ENCODE results near the gene MPHOSPH9.

The MPHOSPH9 gene, protein sequence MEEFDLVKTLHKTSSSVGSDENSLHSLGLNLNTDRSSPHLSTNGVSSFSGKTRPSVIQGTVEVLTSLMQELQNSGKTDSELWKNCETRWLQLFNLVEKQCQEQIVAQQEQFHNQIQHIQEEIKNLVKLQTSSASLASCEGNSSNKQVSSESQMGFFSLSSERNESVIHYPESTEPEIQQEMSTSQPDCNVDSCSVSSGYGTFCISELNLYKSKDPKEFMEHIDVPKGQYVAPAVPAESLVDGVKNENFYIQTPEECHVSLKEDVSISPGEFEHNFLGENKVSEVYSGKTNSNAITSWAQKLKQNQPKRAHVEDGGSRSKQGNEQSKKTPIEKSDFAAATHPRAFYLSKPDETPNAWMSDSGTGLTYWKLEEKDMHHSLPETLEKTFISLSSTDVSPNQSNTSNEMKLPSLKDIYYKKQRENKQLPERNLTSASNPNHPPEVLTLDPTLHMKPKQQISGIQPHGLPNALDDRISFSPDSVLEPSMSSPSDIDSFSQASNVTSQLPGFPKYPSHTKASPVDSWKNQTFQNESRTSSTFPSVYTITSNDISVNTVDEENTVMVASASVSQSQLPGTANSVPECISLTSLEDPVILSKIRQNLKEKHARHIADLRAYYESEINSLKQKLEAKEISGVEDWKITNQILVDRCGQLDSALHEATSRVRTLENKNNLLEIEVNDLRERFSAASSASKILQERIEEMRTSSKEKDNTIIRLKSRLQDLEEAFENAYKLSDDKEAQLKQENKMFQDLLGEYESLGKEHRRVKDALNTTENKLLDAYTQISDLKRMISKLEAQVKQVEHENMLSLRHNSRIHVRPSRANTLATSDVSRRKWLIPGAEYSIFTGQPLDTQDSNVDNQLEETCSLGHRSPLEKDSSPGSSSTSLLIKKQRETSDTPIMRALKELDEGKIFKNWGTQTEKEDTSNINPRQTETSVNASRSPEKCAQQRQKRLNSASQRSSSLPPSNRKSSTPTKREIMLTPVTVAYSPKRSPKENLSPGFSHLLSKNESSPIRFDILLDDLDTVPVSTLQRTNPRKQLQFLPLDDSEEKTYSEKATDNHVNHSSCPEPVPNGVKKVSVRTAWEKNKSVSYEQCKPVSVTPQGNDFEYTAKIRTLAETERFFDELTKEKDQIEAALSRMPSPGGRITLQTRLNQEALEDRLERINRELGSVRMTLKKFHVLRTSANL

DNA sequence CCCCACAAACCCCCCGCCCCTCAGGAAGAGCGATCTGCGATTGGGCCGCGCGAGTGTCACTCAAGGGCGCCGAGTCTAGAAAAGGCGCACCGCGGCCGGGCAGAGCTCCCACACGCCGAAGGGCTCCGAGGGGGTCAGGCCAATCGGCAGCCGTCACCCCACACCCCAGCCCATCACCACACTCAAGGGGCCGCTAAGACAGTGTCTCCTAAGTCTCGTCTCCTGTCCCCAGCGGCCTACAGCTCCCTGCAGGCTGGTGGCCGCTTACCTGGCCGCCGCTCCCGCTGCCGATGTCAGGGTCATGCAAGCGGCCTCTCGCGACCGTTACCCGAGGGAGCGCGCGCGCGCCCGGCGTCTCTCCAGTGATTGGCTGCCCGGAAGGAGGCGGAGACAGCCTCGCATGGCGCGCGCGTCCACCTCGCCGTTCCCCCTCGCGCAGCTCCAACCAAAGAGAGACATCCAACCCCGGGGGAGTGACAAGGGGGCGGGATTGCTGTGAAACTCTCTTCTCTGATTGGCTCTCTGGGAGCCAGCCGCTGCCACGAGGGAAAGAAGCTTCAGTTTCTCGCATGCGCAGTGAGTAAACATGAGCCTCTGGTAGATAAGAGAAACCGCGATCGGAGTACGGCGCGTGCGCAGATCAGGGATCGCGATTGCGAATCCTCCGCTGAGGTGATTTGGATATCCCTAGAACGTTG, at the start of gene MPHOSPH9, which contains the start of gene MTRFR:
TSS of gene MPHOSPH9 (minus strand) at position 335 of the 698 bp plus-strand sequence. CDS start 2,777 bp downstream, outside the sequence.
TSS of gene MTRFR (plus strand) at position 630 of the 698 bp plus-strand sequence. CDS start 20,239 bp downstream, outside the sequence.
- peak; percentile 98 for DNase-seq

DNA sequence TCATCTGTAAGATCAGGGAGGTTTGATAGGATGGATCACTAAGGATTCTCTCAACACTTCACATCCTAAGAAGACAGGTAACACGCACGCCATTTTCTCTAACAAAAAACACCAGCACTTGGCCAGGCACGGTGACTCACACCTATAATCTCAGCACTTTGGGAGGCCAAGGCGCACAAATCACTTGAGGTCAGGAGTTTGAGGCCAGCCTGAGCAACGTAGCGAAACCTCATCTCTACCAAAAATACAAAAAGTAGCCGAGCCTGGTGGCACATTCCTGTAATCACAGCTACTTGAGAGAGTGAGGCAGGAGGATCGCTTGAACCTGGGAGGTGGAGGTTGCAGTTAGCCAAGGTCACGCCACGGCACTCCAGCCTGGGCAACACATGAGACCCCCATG, 49.2 kb upstream of the MPHOSPH9 start:
- DNase-seq = no peak

GRCh38 chr12:123280971-123281370, 48.0 kb upstream of the MPHOSPH9 start:
- no peak for DNase-seq

GRCh38 chr12:123278101-123278627, 45.2 kb upstream of the MPHOSPH9 start:
- DNase-seq = no peak

GRCh38 chr12:123273166-123273565, 40.2 kb upstream of the MPHOSPH9 start:
- no peak for DNase-seq

DNA sequence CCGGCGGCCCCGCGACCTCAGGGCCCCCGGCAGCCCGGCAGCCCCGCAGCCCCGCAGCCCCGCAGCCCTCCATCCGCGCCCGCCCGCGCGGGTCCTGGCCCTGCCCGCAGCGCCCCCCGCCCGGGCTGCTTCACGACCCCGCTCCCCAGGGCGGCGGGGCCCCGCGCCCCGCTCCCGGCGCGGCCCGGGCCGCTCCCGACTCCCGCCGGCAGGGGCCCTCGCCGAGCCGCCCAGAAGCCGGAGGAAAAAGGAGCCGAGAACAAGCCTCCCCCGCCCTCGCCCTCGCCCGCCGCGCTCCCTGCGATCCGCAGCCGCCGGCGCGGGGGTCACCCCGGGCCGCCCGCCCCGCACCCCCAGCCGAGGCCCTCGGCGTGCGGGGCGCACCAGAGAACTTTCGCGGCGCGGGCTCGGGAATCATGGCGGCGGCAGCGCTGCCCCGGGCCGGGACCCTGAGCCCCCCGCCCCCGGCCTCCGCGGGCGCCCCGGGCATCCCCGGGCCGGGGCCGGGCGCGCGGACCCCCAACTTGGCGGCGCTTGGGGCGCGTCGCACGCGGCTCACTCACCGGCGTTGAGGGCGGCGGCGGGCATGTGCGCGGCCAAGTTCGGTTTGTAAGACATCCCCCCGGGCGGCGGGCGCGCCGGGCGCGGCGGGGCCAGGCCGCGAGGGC, 38.2 kb upstream of the MPHOSPH9 start:
- DNase-seq = peak; percentile 69

- DNase-seq = no peak
Measured at GRCh38 chr12:123270214-123271000, 37.5 kb upstream of the MPHOSPH9 start.

DNA sequence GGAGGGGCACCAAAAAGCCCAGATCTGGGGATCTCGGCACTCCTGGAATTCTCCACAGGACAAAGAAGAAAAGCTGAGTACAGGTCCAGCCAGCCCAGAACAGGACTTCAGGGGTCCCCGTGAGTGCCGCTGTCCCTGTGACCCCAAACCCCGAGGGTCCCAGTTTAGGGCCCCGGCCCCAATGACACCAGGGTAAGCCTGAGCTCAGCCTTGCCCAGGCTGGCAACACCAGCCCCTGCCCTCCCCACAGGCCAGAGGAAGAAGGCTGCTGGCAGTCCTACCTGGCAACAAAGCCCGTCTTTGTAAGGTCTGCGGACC, 36.9 kb upstream of the MPHOSPH9 start:
- no peak for DNase-seq

DNA sequence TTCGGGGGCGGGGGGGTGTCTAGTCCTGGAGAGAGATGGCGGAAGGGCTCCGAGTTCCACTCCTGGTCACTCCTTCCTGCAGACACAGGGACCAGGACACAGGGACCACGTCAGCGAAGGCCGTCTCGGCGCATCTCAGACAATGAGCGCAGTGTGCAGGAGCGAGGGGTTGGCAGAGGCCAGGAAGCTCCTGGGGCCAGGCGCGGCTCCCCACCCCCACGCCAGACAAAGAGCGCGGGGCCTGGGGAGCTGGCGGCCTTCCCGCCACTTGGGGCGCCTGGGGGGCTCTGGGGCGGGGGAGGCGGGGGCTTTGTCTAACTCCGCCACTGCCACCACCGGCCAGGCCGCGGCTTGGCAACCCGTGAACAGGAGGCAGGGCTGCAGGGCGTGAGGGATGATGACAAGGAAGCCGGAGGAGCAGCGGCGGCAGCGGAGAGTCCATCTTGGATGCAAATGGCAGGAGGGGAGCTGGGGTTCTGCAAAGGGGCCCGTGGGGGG, 36.5 kb upstream of the MPHOSPH9 start:
- no peak for DNase-seq

DNA sequence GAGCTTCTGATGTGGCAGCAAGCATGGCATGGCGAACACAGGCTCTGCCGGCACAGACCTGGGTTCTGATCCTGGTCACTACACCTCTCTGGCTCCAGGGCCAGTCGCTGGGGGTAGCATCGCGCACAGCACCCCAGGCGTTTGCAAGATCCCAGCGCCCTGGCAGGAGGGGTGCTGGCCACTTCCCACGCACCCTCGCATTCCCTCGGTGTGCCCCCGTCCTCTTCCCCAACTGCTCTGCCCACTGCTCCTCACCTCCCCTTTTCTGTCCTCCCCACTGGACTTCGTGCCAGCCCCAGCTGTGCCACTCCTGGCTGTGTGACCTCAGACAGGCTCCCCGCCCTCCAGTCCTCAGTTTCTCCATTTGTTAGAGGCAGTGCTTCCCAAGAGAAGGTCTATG, 35.9 kb upstream of the MPHOSPH9 start:
- DNase-seq = no peak

GRCh38 chr12:123267991-123268843, 35.3 kb upstream of the MPHOSPH9 start:
- no peak for DNase-seq

- no peak for DNase-seq
Measured at GRCh38 chr12:123267335-123267920, 34.5 kb upstream of the MPHOSPH9 start.

GRCh38 chr12:123266679-123267277, 33.8 kb upstream of the MPHOSPH9 start:
- no peak for DNase-seq

DNA sequence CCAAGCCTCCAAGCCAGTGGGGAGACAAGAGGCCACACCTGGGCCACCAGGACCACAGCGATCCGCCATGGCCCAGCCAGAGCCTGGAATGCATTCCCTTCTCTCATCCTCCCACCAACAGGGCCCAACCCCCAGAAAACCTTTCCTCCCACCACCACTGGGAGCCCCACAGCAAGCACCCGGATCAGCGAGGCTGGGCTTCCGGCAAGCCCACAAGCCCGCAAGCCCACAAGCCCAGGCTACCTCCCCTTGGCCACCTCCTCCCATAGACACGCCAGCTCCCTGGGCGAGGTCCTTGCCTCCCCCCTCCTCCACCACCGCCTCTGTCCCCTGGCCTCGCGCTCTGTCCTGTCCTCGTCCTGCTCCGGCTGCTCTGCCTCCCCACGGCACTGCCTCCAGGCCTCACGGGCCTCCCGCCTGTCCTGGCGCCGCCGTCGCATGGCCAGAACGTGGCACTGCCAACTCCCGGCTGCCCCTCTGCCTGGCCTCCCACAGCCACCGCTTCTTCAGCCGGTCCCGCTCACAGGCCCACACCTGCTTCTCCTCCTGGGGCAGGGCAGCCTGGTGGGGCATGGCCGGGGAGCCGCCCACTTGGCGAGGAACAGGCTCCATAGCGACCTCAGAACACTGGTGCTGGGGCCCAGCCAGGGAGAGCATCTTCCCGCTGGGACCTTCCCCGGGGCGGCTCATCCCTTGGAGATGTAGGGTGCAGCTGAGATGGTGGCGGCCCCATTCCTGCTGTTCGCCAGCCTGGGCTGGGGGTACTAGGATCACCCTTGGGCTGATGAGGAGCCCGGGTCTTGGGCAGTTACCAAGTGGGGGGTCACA, 33.1 kb upstream of the MPHOSPH9 start:
- no peak for DNase-seq

DNA sequence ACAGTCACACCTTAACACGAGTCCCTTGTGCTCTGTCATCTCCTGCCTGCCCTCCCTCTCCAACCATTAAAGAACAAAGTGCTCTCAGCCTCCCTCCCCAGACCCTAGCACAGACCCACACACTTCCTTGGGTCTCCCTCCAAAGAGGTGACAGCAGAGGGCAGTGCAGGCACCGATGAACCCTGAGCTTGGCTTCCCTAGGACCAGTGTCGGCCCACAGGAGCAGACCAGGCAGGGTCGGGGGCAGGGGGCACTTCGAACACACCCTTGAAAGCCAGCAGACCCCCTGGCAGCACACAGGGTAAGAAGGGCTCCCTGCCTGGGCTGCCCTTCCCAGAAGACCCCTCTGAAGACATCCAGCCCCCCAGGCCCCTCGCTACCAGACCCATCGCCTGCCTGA, 31.7 kb upstream of the MPHOSPH9 start:
- no peak for DNase-seq

GRCh38 chr12:123263196-123263817, 30.4 kb upstream of the MPHOSPH9 start:
- DNase-seq = no peak

DNA sequence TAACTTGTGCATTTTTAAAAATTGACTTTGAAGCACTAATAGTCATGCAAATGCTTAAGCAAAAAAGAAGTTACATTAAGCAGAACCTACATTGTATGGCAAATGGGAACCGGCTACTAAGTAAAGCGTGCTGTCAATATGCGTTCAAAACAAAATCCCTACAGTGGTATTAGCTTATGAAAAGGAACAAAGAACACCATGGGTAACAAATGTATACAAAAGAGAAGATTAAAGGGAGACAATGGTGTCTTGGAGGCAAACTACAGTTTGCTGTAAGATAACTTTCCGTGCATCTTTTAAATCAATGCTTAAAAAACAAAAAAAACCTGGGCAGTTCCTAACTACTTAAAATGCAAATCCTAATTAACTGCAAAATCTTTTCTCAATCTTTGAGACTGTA, 28.3 kb upstream of the MPHOSPH9 start:
- DNase-seq = no peak
